Measurements from ENCODE around the gene BTNL3.

GRCh38 chr5:181035991-181036815, 47.6 kb downstream of the BTNL3 start:
- TF ChIP-seq CEBPB (IDR thresholded peaks at IDR 0.05) = no peak
- TF ChIP-seq, protein P1, sequence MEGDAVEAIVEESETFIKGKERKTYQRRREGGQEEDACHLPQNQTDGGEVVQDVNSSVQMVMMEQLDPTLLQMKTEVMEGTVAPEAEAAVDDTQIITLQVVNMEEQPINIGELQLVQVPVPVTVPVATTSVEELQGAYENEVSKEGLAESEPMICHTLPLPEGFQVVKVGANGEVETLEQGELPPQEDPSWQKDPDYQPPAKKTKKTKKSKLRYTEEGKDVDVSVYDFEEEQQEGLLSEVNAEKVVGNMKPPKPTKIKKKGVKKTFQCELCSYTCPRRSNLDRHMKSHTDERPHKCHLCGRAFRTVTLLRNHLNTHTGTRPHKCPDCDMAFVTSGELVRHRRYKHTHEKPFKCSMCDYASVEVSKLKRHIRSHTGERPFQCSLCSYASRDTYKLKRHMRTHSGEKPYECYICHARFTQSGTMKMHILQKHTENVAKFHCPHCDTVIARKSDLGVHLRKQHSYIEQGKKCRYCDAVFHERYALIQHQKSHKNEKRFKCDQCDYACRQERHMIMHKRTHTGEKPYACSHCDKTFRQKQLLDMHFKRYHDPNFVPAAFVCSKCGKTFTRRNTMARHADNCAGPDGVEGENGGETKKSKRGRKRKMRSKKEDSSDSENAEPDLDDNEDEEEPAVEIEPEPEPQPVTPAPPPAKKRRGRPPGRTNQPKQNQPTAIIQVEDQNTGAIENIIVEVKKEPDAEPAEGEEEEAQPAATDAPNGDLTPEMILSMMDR (IDR thresholded peaks at IDR 0.05) = no peak

Measured in A549 (cell line).